22Rv1 (cell line): Measurements from ENCODE around the gene LDLRAD4.

Source experiments
- CTCF ChIP-seq: fragments of 450-650 bp; IDR thresholded peaks from 2 replicates; pipeline ENCODE4 v1.5.1; 2017; ENCODE audit warnings: mild to moderate bottlenecking
- ZFX ChIP-seq: fragments of 450-650 bp; IDR thresholded peaks from 2 replicates; pipeline ENCODE4 v1.6.1; 2017; ENCODE audit warnings: antibody characterized with exemption, borderline replicate concordance

DNA sequence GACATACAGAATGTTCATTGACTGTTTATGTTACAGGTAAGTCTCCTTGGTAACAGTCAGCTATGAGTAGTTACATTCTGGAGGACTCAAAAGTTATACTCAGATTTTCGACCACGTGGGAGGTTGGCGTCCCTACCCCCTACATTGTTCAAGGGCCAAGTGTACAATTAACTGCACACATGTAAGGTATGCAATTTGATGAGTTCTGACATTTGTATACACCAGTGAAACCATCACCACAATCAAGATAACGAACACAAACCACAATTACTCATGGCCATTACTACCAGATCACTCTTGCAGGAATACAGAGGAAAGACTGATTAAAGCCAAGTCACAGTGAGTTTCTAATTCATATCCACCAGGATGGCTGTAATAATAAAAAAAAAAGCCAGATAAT is 39.6 kb upstream of the LDLRAD4 start:
- TF ChIP-seq CTCF: no peak
- TF ChIP-seq ZFX: no peak
